Body of pancreas (tissue), 4 donors: ENCODE measurements around the gene MKS1. TPM values are rescaled to one million over a fixed set of nuclear protein-coding genes. Genes with fewer than 3 reads are reported as not detected.
A peak's percentile ranks its signal among the peaks of the same experiment; 100 is the strongest.

ENCODE experiments used
- ATAC-seq: fragments of 150-250 bp; one replicate; pipeline ENCODE4 v1.9.1; 2016
- DNase-seq, 4 donors: peaks; one replicate each; pipeline ENCODE4 v3.0.0-alpha.2; 2019
- H3K27ac ChIP-seq, 4 donors: fragments of 200-600 bp; sonication (generic); 1 replicate in 3 of 4; 2 replicates in 1 of 4; pipeline versions ENCODE4 v1.5.1 to v1.6.1; 2016 to 2019; ENCODE audit warnings: mild to moderate bottlenecking in 1 of 4, mixed read lengths in 1 of 4, moderate library complexity in 1 of 4
- H3K27me3 ChIP-seq, 2 donors: fragments of 200-600 bp; sonication (generic); one replicate each; pipeline ENCODE4 v1.6.0; 2016; ENCODE audit warnings: mild to moderate bottlenecking in 1 of 2
- H3K36me3 ChIP-seq, 2 donors: fragments of 200-600 bp; sonication (generic); replicated peaks in 1 of 2; 2 replicates each; pipeline ENCODE4 v1.5.1; 2016; ENCODE audit warnings: low read depth in 2 of 2; ENCODE audit not compliant: insufficient read depth in 1 of 2
- H3K4me1 ChIP-seq: fragments of 200-600 bp; sonication (generic); one replicate; pipeline ENCODE4 v1.6.0; 2016
- H3K4me3 ChIP-seq, 2 donors: fragments of 200-600 bp; sonication (generic); 1 replicate in 1 of 2; 2 replicates in 1 of 2; pipeline ENCODE4 v1.5.1; 2016 to 2019
- H3K9me3 ChIP-seq, 3 donors: fragments of 200-600 bp; sonication (generic); 1 replicate in 2 of 3; 2 replicates in 1 of 3; pipeline ENCODE4 v1.5.1; 2016
- CTCF ChIP-seq, 7 experiments: fragments of 450-650 bp in 4 of 7; fragments of 200-600 bp in 3 of 7; sonication (generic) in 3 of 7; IDR thresholded peaks; one replicate each; pipeline ENCODE4 v1.5.1; 2016 to 2019; ENCODE audit warnings: antibody characterized with exemption in 7 of 7
- POLR2A ChIP-seq, 3 donors: fragments of 450-650 bp; IDR thresholded peaks; one replicate each; pipeline ENCODE4 v1.6.1; 2016; ENCODE audit warnings: antibody characterized with exemption in 3 of 3, mild to moderate bottlenecking in 2 of 3
- WGBS, 2 donors: methylation state at CpG; one replicate each; pipeline ENCODE4 v1.1.5; 2017; 5-methylcytosine and 5-hydroxymethylcytosine counted together
- intact Hi-C: fragments of 100-400 bp; cut with DNase I; formaldehyde crosslinking; loops from one replicate; pipeline ENCODE4 v1.15.1; 2023
- total RNA-seq, 2 donors: library from RNA; depleted of rRNA; stranded (reverse); fragments of >200 nt; gene quantifications; one replicate each; pipeline ENCODE4 v1.1.0, GENCODE V29; 2016

The MKS1 gene
- total RNA-seq, 2 donors from 2014 or later: 14.2 to 15.0 TPM

- WGBS, 2 donors: 78 to 88% methylated on average over 7 of the region's 7 CpGs
- no peak overlapping the region for H3K27ac ChIP-seq
- ATAC-seq (no peak), DNase-seq (no peak)
- peaks cover 0 to 7% of the 10 kb centered on the region in 2 donors for H3K27me3 ChIP-seq
- no peak overlapping the region for H3K4me3 ChIP-seq
- no peaks in the 10 kb centered on the region for H3K4me1 ChIP-seq
- peaks cover 0 to 5% of the 10 kb centered on the region in 2 donors for H3K36me3 ChIP-seq
- H3K9me3 ChIP-seq: no peaks in the 10 kb centered on the region
- intact Hi-C loops: no loop called here
- TF ChIP-seq POLR2A (IDR thresholded peaks at IDR 0.05) (no peak), CTCF (IDR thresholded peaks at IDR 0.05) (no peak)
Measured at GRCh38 chr17:58202859-58203258, 16.2 kb downstream of the MKS1 start.

- TF ChIP-seq POLR2A (IDR thresholded peaks at IDR 0.05) (no peak), CTCF (IDR thresholded peaks at IDR 0.05) (peak; percentile 20 to 49 (median 40))
- WGBS, 2 donors: 36 to 82% methylated on average over 2 to 14 of the region's 14 CpGs
Measured at GRCh38 chr17:58200024-58200633, 18.9 kb downstream of the MKS1 start.

GRCh38 chr17:58196610-58197009, 22.4 kb downstream of the MKS1 start:
- no peak overlapping the region for H3K27ac ChIP-seq
- WGBS, 2 donors: 63 to 74% methylated on average over 7 of the region's 7 CpGs
- DNase-seq (no peak), ATAC-seq (no peak)
- peaks cover 0 to 7% of the 10 kb centered on the region in 2 donors for H3K27me3 ChIP-seq
- H3K9me3 ChIP-seq: no peaks in the 10 kb centered on the region
- intact Hi-C loops: no loop called here
- TF ChIP-seq POLR2A (IDR thresholded peaks at IDR 0.05): no peak
- no peak for TF ChIP-seq CTCF (IDR thresholded peaks at IDR 0.05)
- H3K4me1 ChIP-seq: no peaks in the 10 kb centered on the region
- no peaks in the 10 kb centered on the region for H3K36me3 ChIP-seq
- H3K4me3 ChIP-seq: no peak overlapping the region

More at GRCh38 chr17:58200024-58200633, 18.9 kb downstream of the MKS1 start:
- Histone ChIP-seq H3K36me3 (no peaks in the 10 kb centered on the region), H3K27me3 (peaks cover 0 to 7% of the 10 kb centered on the region in 2 donors), H3K9me3 (no peaks in the 10 kb centered on the region), H3K4me3 (no peak overlapping the region), H3K4me1 (no peaks in the 10 kb centered on the region), H3K27ac (no peak overlapping the region)
- ATAC-seq: peak; percentile 52
- peak; percentile 50 to 67 (median 54) for DNase-seq
- intact Hi-C loops: no loop called here

- 66 to 79% methylated on average over 5 of the region's 5 CpGs for WGBS, 2 donors
- no peak for TF ChIP-seq POLR2A (IDR thresholded peaks at IDR 0.05)
- no peak for TF ChIP-seq CTCF (IDR thresholded peaks at IDR 0.05)
- no peak for ATAC-seq
- Histone ChIP-seq H3K9me3 (no peaks in the 10 kb centered on the region), H3K4me3 (no peak overlapping the region), H3K36me3 (no peaks in the 10 kb centered on the region), H3K27ac (no peak overlapping the region), H3K4me1 (no peaks in the 10 kb centered on the region), H3K27me3 (peaks cover 0 to 7% of the 10 kb centered on the region in 2 donors)
- intact Hi-C loops: no loop called here
- DNase-seq: no peak
Measured at GRCh38 chr17:58195518-58196123, 23.4 kb downstream of the MKS1 start.
